Mucosa of rectum (tissue), 2 donors: ENCODE data around the gene POU5F1.

Experiments
- H3K27ac ChIP-seq, 2 donors: one replicate each; pipeline ENCODE4 v1.7.0; 2013; ENCODE audit warnings: inconsistent platforms in 2 of 2, low read depth in 2 of 2, low read length in 2 of 2
- H3K27me3 ChIP-seq, 2 donors: one replicate each; pipeline ENCODE4 v1.7.0; 2013; ENCODE audit warnings: low read length in 2 of 2; ENCODE audit not compliant: control insufficient read depth in 2 of 2, insufficient read depth in 2 of 2
- H3K36me3 ChIP-seq, 2 donors: one replicate each; pipeline ENCODE4 v1.7.0; 2013; ENCODE audit warnings: low read length in 2 of 2; ENCODE audit not compliant: control insufficient read depth in 2 of 2, insufficient read depth in 2 of 2
- H3K4me1 ChIP-seq, 2 donors: one replicate each; pipeline ENCODE4 v1.7.0; 2013; ENCODE audit warnings: low read length in 2 of 2, mild to moderate bottlenecking in 1 of 2; ENCODE audit not compliant: control insufficient read depth in 2 of 2, insufficient read depth in 2 of 2
- H3K4me3 ChIP-seq, 2 donors: one replicate each; pipeline ENCODE4 v1.7.0; 2013; ENCODE audit warnings: low read length in 2 of 2
- H3K9ac ChIP-seq, 2 donors: one replicate each; pipeline ENCODE4 v1.7.0; 2013; ENCODE audit warnings: low read length in 2 of 2, low read depth in 1 of 2, mild to moderate bottlenecking in 1 of 2
- H3K9me3 ChIP-seq, 2 donors: one replicate each; pipeline ENCODE4 v1.7.0; 2013; ENCODE audit warnings: low read length in 2 of 2; ENCODE audit not compliant: control insufficient read depth in 2 of 2
- donor health status: healthy.
- donor health status: Normal muscosa, but diverticular disease.

POU5F1 gene

DNA sequence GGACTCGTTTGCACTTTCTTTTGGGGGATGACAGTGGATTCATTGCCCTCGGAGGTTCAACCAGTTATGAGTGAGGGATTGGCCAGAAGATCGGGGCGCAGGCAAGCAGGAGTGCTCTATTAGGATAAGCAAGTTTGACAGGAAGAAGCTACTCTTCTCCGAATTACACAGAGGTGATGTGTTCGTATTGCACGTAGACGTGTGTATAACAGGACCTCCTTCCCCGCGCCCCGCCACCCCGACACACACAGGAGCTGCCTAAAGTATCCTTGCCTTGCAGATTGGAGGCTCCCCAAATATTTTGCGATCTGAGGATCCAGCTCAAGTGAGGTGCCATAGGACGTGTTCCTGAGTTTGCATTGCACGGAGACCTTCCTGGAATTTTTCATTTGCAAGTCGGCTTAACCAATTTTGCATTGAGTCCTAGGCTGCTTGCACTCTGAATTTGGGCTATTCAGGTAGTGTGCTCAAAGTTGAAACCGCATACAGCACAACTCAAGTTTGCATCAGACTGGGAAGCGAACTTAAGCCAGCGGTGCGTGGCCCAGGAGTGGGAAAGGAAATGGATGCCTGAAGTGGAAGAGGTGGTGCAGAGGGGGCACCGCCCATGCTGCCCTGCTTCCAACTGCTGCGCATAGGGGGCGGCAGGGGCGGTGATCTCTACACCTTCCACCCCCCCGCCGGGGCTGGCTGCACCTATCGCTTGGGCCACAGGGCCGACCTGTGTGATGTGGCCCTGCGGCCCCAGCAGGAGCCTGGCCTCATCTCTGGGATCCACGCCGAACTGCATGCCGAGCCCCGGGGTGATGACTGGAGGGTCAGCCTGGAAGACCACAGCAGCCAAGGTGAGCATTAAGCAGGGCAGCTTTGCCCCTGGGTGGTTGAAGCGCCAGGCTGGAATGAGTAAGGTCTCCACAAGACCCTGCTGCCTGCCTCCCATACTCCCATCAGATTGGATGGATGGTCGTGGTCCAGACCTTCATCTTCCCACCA lies 11.3 kb downstream of the POU5F1 start:
- Histone ChIP-seq H3K36me3 (peaks cover 7 to 8% of the 10 kb centered on the region in 2 donors), H3K4me1 (peaks cover 14 to 18% of the 10 kb centered on the region in 2 donors), H3K27me3 (no peaks in the 10 kb centered on the region), H3K9me3 (no peaks in the 10 kb centered on the region), H3K9ac (peak overlapping the region; percentile 66 to 70), H3K27ac (peak overlapping the region in 1 of 2 donors; percentile 65), H3K4me3 (peak overlapping the region; percentile 81 to 87)

DNA sequence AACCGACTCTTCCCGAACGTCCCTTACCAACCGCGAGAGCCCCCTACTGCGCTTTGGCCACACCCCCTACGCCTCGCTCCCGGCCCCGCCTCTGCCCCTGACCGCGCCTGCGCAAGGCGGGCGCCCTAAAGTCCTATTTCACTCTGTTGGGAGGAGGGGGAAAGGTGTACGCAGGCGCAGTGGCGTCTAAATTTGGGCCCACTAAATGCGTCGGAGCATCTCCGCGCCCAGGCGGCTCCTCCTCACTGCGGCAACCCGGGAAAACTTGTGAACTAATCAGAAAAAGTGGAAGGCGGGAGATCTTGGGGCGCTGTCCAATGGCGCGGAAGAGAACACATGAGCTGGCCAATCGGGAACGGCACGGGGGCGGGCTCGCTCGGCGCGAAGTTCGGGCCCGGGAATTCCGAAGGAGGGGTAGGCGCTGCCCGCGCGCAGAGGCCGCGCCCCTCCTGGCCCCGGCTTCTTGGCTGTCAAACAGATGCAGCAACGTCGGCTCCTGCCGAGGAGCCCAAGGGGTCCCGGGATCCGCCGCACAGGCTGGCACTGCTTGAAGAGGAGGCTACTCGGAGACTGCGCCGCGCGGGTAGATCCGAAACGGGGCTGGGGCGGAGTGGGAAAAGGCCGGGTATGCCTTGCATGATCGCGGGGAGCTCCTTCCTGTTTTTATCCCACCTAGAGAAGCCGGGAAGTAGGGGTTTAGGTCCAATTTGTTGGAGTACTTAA lies 12.2 kb downstream of the POU5F1 start, which contains the start of gene TCF19:
TCF19 (plus strand) TSS at position 450 of the 723 bp plus-strand sequence. CDS start 881 bp downstream, outside the sequence.
- peak within 1 kb of the TSS; percentile 81 to 87 for H3K4me3 ChIP-seq
- H3K9ac ChIP-seq = peak within 1 kb of the TSS; percentile 85 to 86
- H3K36me3 ChIP-seq = peaks cover 7 to 13% of the 10 kb centered on the region in 2 donors
- H3K27ac ChIP-seq = peak within 1 kb of the TSS; percentile 65 to 69
- no peaks in the 10 kb centered on the region for H3K9me3 ChIP-seq
- H3K27me3 ChIP-seq = no peaks in the 10 kb centered on the region
- peaks cover 14 to 18% of the 10 kb centered on the region in 2 donors for H3K4me1 ChIP-seq

DNA sequence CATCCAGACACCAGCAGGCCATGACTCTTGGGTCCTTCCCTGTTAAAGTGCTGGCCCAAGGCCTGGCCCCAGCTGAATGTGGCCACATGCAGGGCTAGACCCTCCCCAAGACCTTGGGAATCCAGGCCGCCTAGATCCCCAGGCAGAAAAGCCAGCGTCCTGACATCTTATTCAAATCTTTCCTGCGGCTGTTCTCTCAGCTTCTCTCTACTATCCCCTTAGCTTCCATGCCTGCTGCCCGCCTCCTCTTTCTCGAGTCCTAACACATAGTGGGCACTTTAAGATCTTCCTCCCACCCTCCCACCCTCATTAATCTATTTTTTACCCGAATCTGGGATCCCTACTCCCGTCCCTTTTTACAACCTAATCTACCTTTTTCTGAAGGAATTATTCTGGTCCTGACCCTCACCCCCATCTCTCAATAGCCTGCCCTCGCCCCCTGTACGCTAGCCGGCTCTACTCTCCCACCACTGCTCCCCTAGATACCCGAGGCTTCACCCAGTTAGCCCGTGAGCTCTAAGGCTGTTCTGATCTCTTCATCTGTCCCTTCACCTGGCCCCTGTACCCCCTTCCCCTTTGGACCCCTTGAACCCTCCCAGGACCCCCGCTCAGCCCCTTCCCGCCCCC lies 12.9 kb downstream of the POU5F1 start, which contains the start of gene CCHCR1:
CCHCR1 (minus strand) TSS at position 290 of the 627 bp plus-strand sequence; CDS start at position 88, 202 bp downstream.
- H3K4me1 ChIP-seq = peaks cover 14 to 18% of the 10 kb centered on the region in 2 donors
- H3K36me3 ChIP-seq = peaks cover 5 to 11% of the 10 kb centered on the region in 2 donors
- H3K9me3 ChIP-seq = no peaks in the 10 kb centered on the region
- H3K9ac ChIP-seq = peak within 1 kb of the TSS; percentile 85 to 86
- H3K27me3 ChIP-seq = no peaks in the 10 kb centered on the region
- peak within 1 kb of the TSS; percentile 65 to 69 for H3K27ac ChIP-seq
- peak within 1 kb of the TSS; percentile 81 to 87 for H3K4me3 ChIP-seq

DNA sequence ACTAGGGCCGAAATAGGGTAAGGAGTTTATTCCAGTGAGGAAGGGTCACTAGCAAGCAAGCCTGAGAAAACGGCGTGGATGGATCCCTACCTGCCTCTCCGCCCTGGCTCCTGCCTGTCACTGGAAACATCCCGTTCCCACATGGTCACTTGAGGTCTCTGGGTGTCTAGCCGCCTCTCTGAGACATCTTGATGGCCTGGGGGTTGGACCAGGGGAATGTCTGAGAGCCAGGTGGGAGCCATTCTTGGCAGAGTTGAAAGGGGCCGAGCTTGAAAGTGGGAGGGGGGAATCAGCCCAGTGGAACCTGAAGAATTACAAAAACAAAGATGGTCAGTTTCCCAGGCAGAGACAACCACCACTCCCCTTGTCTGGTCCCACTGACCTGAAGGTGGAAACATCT lies 13.8 kb downstream of the POU5F1 start:
- Histone ChIP-seq H3K27me3 (no peaks in the 10 kb centered on the region), H3K9me3 (no peaks in the 10 kb centered on the region), H3K27ac (no peak overlapping the region), H3K4me1 (peaks cover 14 to 18% of the 10 kb centered on the region in 2 donors), H3K4me3 (no peak overlapping the region), H3K9ac (no peak overlapping the region), H3K36me3 (peaks cover 3 to 10% of the 10 kb centered on the region in 2 donors)

DNA sequence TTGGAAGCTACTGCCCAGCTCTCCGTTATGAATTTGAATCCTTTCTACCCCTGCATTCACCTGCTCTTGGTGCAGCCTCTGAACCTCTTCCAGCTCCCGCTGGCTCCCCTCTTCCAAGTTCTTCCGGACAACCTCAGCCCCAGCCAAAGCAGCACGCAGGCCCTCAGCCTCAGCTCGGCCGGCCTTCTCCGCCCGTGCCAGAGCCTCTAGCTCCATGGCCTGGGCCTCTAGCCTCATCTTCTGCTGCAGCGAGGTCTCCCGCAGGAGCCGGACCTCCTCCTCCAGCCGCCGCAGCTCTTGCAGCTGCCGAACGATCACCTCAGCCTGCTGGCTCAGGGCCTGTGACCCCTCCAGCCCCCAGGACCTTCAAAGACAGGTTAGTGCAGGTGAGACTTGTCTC lies 16.0 kb downstream of the POU5F1 start:
- H3K27me3 ChIP-seq = no peaks in the 10 kb centered on the region
- no peaks in the 10 kb centered on the region for H3K9me3 ChIP-seq
- H3K36me3 ChIP-seq = peaks cover 13 to 17% of the 10 kb centered on the region in 2 donors
- H3K27ac ChIP-seq = no peak overlapping the region
- no peak overlapping the region for H3K4me3 ChIP-seq
- H3K4me1 ChIP-seq = peaks cover 12 to 14% of the 10 kb centered on the region in 2 donors
- no peak overlapping the region for H3K9ac ChIP-seq

DNA sequence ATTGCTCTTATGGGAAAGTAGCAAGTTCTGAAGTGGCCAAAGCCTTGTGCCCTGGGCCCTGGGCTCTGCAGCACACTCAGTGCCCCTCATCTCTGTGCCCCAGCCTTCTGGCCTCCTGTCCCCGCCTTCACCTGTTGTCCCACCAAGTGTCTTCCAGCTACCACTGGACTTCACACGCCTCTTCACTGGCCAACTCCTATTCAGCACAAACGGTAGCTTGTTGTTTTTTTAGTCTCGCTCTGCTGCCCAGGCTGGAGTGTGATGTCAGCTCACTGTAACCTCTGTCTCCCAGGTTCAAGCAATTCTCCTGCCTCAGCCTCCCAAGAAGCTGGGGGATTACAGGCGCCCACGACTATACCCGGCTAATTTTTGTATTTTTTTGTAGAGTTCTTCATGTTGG lies 17.7 kb downstream of the POU5F1 start:
- Histone ChIP-seq H3K4me3 (no peak overlapping the region), H3K27ac (no peak overlapping the region), H3K4me1 (peaks cover 2 to 6% of the 10 kb centered on the region in 2 donors), H3K9me3 (no peaks in the 10 kb centered on the region), H3K9ac (no peak overlapping the region), H3K27me3 (no peaks in the 10 kb centered on the region), H3K36me3 (peaks cover 13 to 24% of the 10 kb centered on the region in 2 donors)

DNA sequence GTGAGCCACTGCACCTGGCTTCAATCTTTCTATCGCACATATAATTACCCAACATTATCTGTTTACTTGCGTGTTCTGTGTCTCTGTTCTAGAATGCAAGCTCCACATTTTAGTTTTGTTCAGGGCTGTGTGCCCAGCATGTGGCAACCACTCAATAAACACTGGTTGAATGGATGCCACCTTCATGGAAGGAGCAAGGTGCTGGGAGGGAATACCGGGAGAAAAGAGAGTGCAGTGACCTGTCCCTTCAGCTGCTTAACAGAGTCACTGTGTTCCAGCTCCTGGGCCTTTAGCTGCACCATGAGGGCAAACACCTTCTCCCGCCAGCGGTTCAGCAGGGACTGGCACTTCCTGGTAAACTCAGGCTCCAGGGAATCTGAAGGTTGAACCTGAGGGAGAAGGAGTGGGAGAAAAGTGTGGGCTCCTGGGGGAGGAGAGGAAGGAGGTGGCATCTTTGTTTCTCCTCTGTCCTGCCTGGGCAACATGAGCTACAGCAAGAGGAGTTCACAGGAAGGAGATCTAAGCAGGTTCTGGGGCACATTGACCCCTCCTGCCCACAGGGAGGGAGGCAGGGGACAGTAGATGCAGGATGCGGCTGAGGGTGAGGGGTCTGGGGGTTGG lies 20.5 kb downstream of the POU5F1 start:
- Histone ChIP-seq H3K9ac (no peak overlapping the region), H3K36me3 (peaks cover 10 to 24% of the 10 kb centered on the region in 2 donors), H3K9me3 (no peaks in the 10 kb centered on the region)

DNA sequence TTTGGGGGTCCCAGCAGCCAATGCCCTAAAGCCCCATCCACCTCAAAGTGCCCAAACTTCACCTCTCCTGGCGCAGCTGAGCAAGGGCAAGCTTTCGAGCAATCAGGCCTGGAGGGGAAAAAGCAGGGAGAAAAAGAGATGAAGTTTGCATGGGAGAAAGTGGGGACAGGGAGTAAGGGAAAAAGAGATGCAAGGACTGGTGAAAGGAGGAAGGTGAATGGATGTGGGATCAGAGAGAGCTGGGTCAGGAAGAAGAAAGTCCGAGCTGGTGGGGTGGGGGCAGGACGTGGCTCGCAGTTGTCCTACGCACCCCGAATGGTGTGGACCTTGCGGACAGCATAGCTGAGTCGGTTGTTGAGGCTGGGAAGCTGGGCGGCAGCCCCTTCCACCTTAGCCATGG lies 25.1 kb downstream of the POU5F1 start:
- no peaks in the 10 kb centered on the region for H3K9me3 ChIP-seq
- H3K4me3 ChIP-seq = peak overlapping the region; percentile 15 to 31
- H3K27me3 ChIP-seq = no peaks in the 10 kb centered on the region
- H3K27ac ChIP-seq = peak overlapping the region; percentile 87 to 94
- peaks cover 11 to 20% of the 10 kb centered on the region in 2 donors for H3K36me3 ChIP-seq
- peak overlapping the region in 1 of 2 donors; percentile 52 for H3K9ac ChIP-seq
- H3K4me1 ChIP-seq = peaks cover 14 to 34% of the 10 kb centered on the region in 2 donors

More for the DNA sequence above, 20.5 kb downstream of the POU5F1 start:
- Histone ChIP-seq H3K27ac (no peak overlapping the region), H3K4me3 (no peak overlapping the region), H3K4me1 (peaks cover 6 to 8% of the 10 kb centered on the region in 2 donors), H3K27me3 (no peaks in the 10 kb centered on the region)

DNA sequence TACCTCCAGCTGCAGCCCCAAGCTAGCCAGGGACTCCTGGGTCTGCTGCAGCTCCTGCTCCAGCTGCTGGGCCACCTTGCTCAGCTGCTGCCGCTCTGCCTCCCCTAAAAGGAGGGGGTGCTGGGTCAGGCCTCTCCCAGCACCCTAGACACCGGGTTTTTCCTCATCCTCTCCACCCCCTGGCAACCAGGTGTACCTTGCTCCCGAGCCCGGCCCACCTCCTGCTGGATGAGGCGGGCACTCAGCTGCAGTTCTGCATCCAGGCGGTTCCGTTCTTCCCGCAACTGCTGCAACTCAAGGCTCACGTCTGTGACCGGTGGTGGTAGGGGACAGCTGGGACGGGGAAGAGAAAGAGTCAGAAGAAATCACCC lies 25.5 kb downstream of the POU5F1 start:
- Histone ChIP-seq H3K4me1 (peaks cover 14 to 34% of the 10 kb centered on the region in 2 donors), H3K27me3 (no peaks in the 10 kb centered on the region), H3K9me3 (no peaks in the 10 kb centered on the region), H3K9ac (peak overlapping the region; percentile 52), H3K4me3 (peak overlapping the region; percentile 15 to 44), H3K36me3 (peaks cover 8 to 17% of the 10 kb centered on the region in 2 donors), H3K27ac (peak overlapping the region; percentile 87 to 94)
